Endothelial cell (in vitro differentiated cells): ENCODE data around the gene PARD3. TPM values are rescaled to one million over a fixed set of nuclear protein-coding genes. Genes with fewer than 3 reads are reported as not detected.

Source experiments
- DNase-seq: peaks from one replicate; pipeline ENCODE4 v3.0.0; 2021; ENCODE audit warnings: low spot score
- H3K27ac Mint-ChIP-seq: one replicate; pipeline ENCODE4 v1.8.0; 2021; ENCODE audit warnings: mixed read lengths, inconsistent platforms; ENCODE audit not compliant: unreplicated experiment
- H3K27me3 Mint-ChIP-seq: one replicate; pipeline ENCODE4 v1.8.0; 2021; ENCODE audit warnings: mild to moderate bottlenecking, moderate library complexity, mixed read lengths, inconsistent platforms; ENCODE audit not compliant: unreplicated experiment
- H3K36me3 Mint-ChIP-seq: one replicate; pipeline ENCODE4 v1.8.0; 2021; ENCODE audit warnings: mild to moderate bottlenecking, low read depth, mixed read lengths, inconsistent platforms; ENCODE audit not compliant: unreplicated experiment
- H3K4me1 Mint-ChIP-seq: one replicate; pipeline ENCODE4 v1.8.0; 2021; ENCODE audit warnings: mild to moderate bottlenecking, mixed read lengths, inconsistent platforms; ENCODE audit not compliant: unreplicated experiment
- H3K4me3 Mint-ChIP-seq: one replicate; pipeline ENCODE4 v1.8.0; 2021; ENCODE audit warnings: mild to moderate bottlenecking, mixed read lengths, inconsistent platforms; ENCODE audit not compliant: unreplicated experiment
- H3K9me3 Mint-ChIP-seq: one replicate; pipeline ENCODE4 v1.8.0; 2021; ENCODE audit warnings: mixed read lengths, inconsistent platforms; ENCODE audit not compliant: unreplicated experiment
- total RNA-seq: library from RNA; stranded (reverse); fragmentation: NEBNext Ultra II Directional; extraction: Animal tissue kit (Norgen Biotek cat#: 25700); gene quantifications from one replicate; pipeline ENCODE4 v1.2.1, GENCODE V29; 2021; ENCODE audit not compliant: unreplicated experiment
- TF ChIP-seq, protein P1 (sequence below): fragments of 200-600 bp; sonication (generic); IDR thresholded peaks from one replicate; pipeline ENCODE4 v1.5.0; 2021; ENCODE audit warnings: antibody characterized with exemption; ENCODE audit not compliant: unreplicated experiment

The PARD3 gene
- total RNA-seq, 1 donor from 2014 or later = 35.2 TPM

DNA sequence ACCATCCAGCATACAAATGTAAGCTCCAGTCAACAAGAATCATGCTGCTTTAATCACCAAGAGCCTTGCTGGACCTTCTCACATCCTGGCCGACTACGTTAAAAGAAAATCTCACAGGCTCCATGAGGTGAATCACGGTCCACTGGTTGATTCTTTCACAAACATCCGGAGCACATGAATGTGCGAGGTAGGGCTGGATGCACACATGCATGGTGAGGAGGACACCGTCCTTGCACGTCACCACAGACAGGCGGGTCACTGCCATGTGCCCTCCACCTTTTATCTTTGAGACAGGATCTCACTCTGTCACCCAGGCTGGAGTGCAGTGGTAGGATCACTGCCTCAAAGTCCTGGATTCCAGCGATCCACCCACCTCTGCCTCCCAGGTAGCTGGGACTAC, 265.1 kb downstream of the PARD3 start:
- peaks cover 10% of the 10 kb centered on the region for H3K4me1 Mint-ChIP-seq
- TF ChIP-seq, protein P1, sequence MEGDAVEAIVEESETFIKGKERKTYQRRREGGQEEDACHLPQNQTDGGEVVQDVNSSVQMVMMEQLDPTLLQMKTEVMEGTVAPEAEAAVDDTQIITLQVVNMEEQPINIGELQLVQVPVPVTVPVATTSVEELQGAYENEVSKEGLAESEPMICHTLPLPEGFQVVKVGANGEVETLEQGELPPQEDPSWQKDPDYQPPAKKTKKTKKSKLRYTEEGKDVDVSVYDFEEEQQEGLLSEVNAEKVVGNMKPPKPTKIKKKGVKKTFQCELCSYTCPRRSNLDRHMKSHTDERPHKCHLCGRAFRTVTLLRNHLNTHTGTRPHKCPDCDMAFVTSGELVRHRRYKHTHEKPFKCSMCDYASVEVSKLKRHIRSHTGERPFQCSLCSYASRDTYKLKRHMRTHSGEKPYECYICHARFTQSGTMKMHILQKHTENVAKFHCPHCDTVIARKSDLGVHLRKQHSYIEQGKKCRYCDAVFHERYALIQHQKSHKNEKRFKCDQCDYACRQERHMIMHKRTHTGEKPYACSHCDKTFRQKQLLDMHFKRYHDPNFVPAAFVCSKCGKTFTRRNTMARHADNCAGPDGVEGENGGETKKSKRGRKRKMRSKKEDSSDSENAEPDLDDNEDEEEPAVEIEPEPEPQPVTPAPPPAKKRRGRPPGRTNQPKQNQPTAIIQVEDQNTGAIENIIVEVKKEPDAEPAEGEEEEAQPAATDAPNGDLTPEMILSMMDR = no peak
- no peak overlapping the region for H3K27ac Mint-ChIP-seq
- peaks cover 2% of the 10 kb centered on the region for H3K27me3 Mint-ChIP-seq
- H3K9me3 Mint-ChIP-seq = no peaks in the 10 kb centered on the region
- no peaks in the 10 kb centered on the region for H3K36me3 Mint-ChIP-seq
- H3K4me3 Mint-ChIP-seq = no peak overlapping the region
- no peak for DNase-seq

DNA sequence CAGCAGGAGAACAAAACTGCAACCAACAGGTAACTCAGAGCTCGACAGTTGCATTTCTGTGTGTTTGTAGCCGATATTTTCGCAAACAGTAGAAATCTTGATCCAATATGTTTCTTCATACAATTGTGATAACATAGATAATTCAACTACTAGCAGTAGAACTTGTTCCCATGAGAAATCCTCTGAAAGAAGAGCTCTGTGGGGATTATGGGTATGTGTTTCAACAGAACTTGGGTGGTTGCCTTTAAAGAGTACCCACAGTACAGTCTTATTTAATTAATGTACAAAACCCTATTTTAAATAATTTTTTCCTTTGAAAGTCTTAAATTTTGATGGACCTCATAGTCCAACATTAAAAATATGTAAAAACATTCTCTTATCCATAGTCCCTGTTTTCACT, 266.1 kb downstream of the PARD3 start:
- H3K27ac Mint-ChIP-seq = no peak overlapping the region
- no peak overlapping the region for H3K4me3 Mint-ChIP-seq

DNA sequence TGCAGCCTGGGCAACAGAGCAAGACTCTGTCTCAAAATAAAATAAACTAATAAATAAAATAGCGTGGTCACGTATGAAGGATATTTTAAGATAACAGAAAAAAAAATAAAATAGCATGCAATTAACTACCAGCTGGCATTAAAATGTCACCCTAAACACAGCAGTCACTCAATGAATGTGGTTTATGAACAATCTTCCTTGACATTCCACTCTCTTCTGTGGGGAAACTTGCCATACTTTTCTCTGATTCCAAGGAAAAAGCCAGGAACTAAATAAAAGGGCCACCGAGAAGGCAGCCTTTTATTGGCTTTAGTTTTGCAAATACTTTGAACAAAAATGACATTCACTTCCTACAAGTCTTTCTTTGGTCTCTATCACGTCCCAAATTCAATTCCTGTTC, 266.6 kb downstream of the PARD3 start:
- TF ChIP-seq, protein P1 = no peak
- no peak for DNase-seq
- Mint-ChIP-seq H3K4me1 (peaks cover 10% of the 10 kb centered on the region), H3K4me3 (no peak overlapping the region), H3K9me3 (no peaks in the 10 kb centered on the region), H3K36me3 (no peaks in the 10 kb centered on the region), H3K27me3 (peaks cover 2% of the 10 kb centered on the region), H3K27ac (no peak overlapping the region)

More for the DNA sequence above, 266.1 kb downstream of the PARD3 start:
- H3K4me1 Mint-ChIP-seq = peaks cover 10% of the 10 kb centered on the region
- no peaks in the 10 kb centered on the region for H3K9me3 Mint-ChIP-seq
- H3K27me3 Mint-ChIP-seq = peaks cover 2% of the 10 kb centered on the region
- TF ChIP-seq, protein P1 = no peak
- no peak for DNase-seq
- no peaks in the 10 kb centered on the region for H3K36me3 Mint-ChIP-seq

DNA sequence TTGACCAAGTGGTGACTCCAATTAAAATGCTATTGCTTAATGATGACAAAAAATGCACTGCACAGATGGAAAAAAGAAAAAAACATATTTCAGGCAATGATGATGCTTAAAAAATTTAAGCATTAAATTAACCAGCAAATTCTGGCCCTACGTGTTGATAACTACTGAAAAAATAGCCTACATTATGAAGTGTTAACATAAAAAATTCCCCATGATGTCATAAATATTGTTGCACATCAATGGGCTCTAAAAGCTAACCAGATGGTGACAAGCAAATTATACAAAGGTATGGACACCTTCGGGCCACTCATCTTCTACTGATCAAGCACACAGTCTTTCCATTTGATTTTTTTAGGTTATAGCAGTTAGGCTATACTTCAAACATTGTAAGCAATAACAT, 267.4 kb downstream of the PARD3 start:
- no peak overlapping the region for H3K4me3 Mint-ChIP-seq
- H3K27ac Mint-ChIP-seq = no peak overlapping the region
- no peak for DNase-seq
- H3K4me1 Mint-ChIP-seq = peaks cover 3% of the 10 kb centered on the region
- TF ChIP-seq, protein P1 = no peak
- H3K27me3 Mint-ChIP-seq = peaks cover 2% of the 10 kb centered on the region
- no peaks in the 10 kb centered on the region for H3K36me3 Mint-ChIP-seq
- H3K9me3 Mint-ChIP-seq = no peaks in the 10 kb centered on the region

DNA sequence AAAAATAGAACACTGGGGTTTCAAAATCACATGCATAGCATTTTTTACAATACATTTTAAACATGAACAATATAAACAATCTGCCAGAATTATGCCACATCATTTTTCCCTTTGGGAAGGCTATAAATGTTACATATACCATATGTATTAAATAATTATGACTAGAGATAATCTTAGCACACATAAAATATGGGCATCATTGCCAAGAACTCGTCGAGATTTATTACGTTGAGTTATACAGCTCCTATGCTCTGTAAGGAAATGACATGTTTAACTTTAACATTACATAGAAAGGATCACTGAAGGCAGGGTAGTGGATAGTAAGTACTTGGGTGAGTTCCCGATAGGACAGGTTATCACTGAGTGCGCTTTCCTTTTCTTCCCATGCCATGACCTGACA, 267.8 kb downstream of the PARD3 start:
- Mint-ChIP-seq H3K4me1 (peaks cover 2% of the 10 kb centered on the region), H3K27me3 (peaks cover 2% of the 10 kb centered on the region), H3K36me3 (no peaks in the 10 kb centered on the region), H3K4me3 (no peak overlapping the region), H3K9me3 (no peaks in the 10 kb centered on the region), H3K27ac (no peak overlapping the region)
- no peak for DNase-seq
- TF ChIP-seq, protein P1 = no peak
